Large intestine (tissue), 12 donors: ENCODE data around the gene TNRC18. TPM values are rescaled to one million over a fixed set of nuclear protein-coding genes. Genes with fewer than 3 reads are reported as not detected.
"Not testable (repeated sequence)": the region's sequence is repeated elsewhere in the genome, so short reads cannot be mapped to it uniquely, and the experiment has no call there.

ENCODE experiments used
- DNase-seq, 2 donors: peaks; one replicate each; pipeline versions ENCODE4 v3.0.0 to v3.0.0-alpha.2; 2013
- H3K27ac ChIP-seq: one replicate; pipeline ENCODE4 v1.5.1; 2013; ENCODE audit warnings: low read length
- H3K27me3 ChIP-seq: 2 replicates; pipeline ENCODE4 v1.6.1; 2013; ENCODE audit warnings: low read length; ENCODE audit not compliant: control insufficient read depth, insufficient read depth
- H3K36me3 ChIP-seq: 2 replicates; pipeline ENCODE4 v1.6.1; 2013; ENCODE audit warnings: low read length; ENCODE audit not compliant: control insufficient read depth, insufficient read depth
- H3K4me1 ChIP-seq: one replicate; pipeline ENCODE4 v1.6.1; 2013; ENCODE audit warnings: low read length; ENCODE audit not compliant: control insufficient read depth, insufficient read depth
- H3K4me3 ChIP-seq: one replicate; pipeline ENCODE4 v1.5.1; 2013; ENCODE audit warnings: low read length
- H3K9me3 ChIP-seq: one replicate; pipeline ENCODE4 v1.6.1; 2013; ENCODE audit warnings: mild to moderate bottlenecking, low read depth, low read length, moderate library complexity; ENCODE audit not compliant: control insufficient read depth
- WGBS: methylation state at CpG from one replicate; pipeline ENCODE4 v1.1.5; 2013; ENCODE audit warnings: low lambda C conversion rate; ENCODE audit not compliant: insufficient coverage; 5-methylcytosine and 5-hydroxymethylcytosine counted together
- long read RNA-seq, 11 donors: transcript quantifications; one replicate each; lab custom pipeline, GENCODE V29; 2026
- polyA plus RNA-seq: library from polyadenylated mRNA; unstranded; fragments of 120-200 nt; gene quantifications from one replicate; pipeline ENCODE4 v1.2.1, GENCODE V29; 2013

The TNRC18 gene
- polyA plus RNA-seq, result 78.4 TPM
- long read RNA-seq, donor 1, partial matches to known transcripts, result 0 of 3 reads
- long read RNA-seq, donor 1, other reads (novel, unspliced or antisense), result 0 of 3 reads
- long read RNA-seq, donor 2, result 0 reads
- long read RNA-seq, donor 3, partial matches to known transcripts, result 6 of 8 reads
- long read RNA-seq, donor 3, other reads (novel, unspliced or antisense), result 0 of 8 reads
- long read RNA-seq, donor 4, result 0 reads
- long read RNA-seq, donor 5, partial matches to known transcripts, result 0 of 1 reads
- long read RNA-seq, donor 5, other reads (novel, unspliced or antisense), result 0 of 1 reads
- long read RNA-seq, donor 6, partial matches to known transcripts, result 8 of 8 reads
- long read RNA-seq, donor 6, other reads (novel, unspliced or antisense), result 0 of 8 reads
- long read RNA-seq, donor 7, partial matches to known transcripts, result 12 of 14 reads
- long read RNA-seq, donor 7, other reads (novel, unspliced or antisense), result 0 of 14 reads
- long read RNA-seq, donor 8, partial matches to known transcripts, result 8 of 15 reads
- long read RNA-seq, donor 8, other reads (novel, unspliced or antisense), result 5 of 15 reads
- long read RNA-seq, donor 9, partial matches to known transcripts, result 12 of 12 reads
- long read RNA-seq, donor 9, other reads (novel, unspliced or antisense), result 0 of 12 reads
- long read RNA-seq, donor 10, partial matches to known transcripts, result 6 of 6 reads
- long read RNA-seq, donor 10, other reads (novel, unspliced or antisense), result 0 of 6 reads
- long read RNA-seq, donor 11, partial matches to known transcripts, result 0 of 1 reads
- long read RNA-seq, donor 11, other reads (novel, unspliced or antisense), result 0 of 1 reads

GRCh38 chr7:5423306-5423975 lies at the start of gene TNRC18:
TSS of gene TNRC18 (minus strand) at chr7:5423834. CDS start at chr7:5421246, 2,588 bp downstream.
- Histone ChIP-seq H3K36me3 (no peaks in the 10 kb centered on the region), H3K27me3 (no peaks in the 10 kb centered on the region), H3K4me3 (peak within 1 kb of the TSS; percentile 95), H3K27ac (peak within 1 kb of the TSS; percentile 99), H3K9me3 (peaks cover 3% of the 10 kb centered on the region), H3K4me1 (peaks cover 9% of the 10 kb centered on the region)
- no CpG with 5 or more reads among the region's 67 CpGs for WGBS
- no peak for DNase-seq

GRCh38 chr7:5472432-5473315 lies 49.0 kb upstream of the TNRC18 start:
- Histone ChIP-seq H3K27ac (no peak overlapping the region), H3K36me3 (no peaks in the 10 kb centered on the region), H3K9me3 (peaks cover 6% of the 10 kb centered on the region), H3K27me3 (no peaks in the 10 kb centered on the region), H3K4me1 (peaks cover under 1% of the 10 kb centered on the region), H3K4me3 (no peak overlapping the region)
- WGBS, result no CpG with 5 or more reads among the region's 20 CpGs
- no peak for DNase-seq

GRCh38 chr7:5471623-5472022 lies 48.0 kb upstream of the TNRC18 start:
- not testable (repeated sequence) for H3K9me3 ChIP-seq
- WGBS, result no CpG with 5 or more reads among the region's 14 CpGs

GRCh38 chr7:5470816-5471215 lies 47.2 kb upstream of the TNRC18 start:
- Histone ChIP-seq H3K27ac (no peak overlapping the region), H3K27me3 (no peaks in the 10 kb centered on the region), H3K9me3 (peaks cover 6% of the 10 kb centered on the region), H3K4me3 (no peak overlapping the region), H3K4me1 (no peaks in the 10 kb centered on the region), H3K36me3 (no peaks in the 10 kb centered on the region)
- DNase-seq, result no peak
- no CpG with 5 or more reads among the region's 22 CpGs for WGBS

More at GRCh38 chr7:5471623-5472022, 48.0 kb upstream of the TNRC18 start:
- H3K36me3 ChIP-seq, H3K27ac ChIP-seq, DNase-seq, H3K4me3 ChIP-seq, H3K4me1 ChIP-seq, H3K27me3 ChIP-seq: not testable (repeated sequence)

GRCh38 chr7:5470167-5470532 lies 46.5 kb upstream of the TNRC18 start:
- H3K4me3 ChIP-seq, result no peak overlapping the region
- H3K27ac ChIP-seq, result no peak overlapping the region
- no peaks in the 10 kb centered on the region for H3K27me3 ChIP-seq
- no CpG with 5 or more reads among the region's 15 CpGs for WGBS
- H3K9me3 ChIP-seq, result peaks cover 6% of the 10 kb centered on the region
- no peaks in the 10 kb centered on the region for H3K36me3 ChIP-seq
- no peaks in the 10 kb centered on the region for H3K4me1 ChIP-seq
- no peak for DNase-seq

- no peaks in the 10 kb centered on the region for H3K27me3 ChIP-seq
- H3K36me3 ChIP-seq, result no peaks in the 10 kb centered on the region
- no peak overlapping the region for H3K27ac ChIP-seq
- peaks cover 6% of the 10 kb centered on the region for H3K9me3 ChIP-seq
- no peak overlapping the region for H3K4me3 ChIP-seq
- no peak for DNase-seq
- 100% methylated on average over 4 of the region's 32 CpGs for WGBS
- H3K4me1 ChIP-seq, result no peaks in the 10 kb centered on the region
These were observed 45.9 kb upstream of the TNRC18 start for GRCh38 chr7:5469375-5470166.

- 80% methylated on average over 1 of the region's 9 CpGs for WGBS
- H3K4me1 ChIP-seq, result no peaks in the 10 kb centered on the region
These were observed 44.0 kb upstream of the TNRC18 start for GRCh38 chr7:5467645-5468044.

GRCh38 chr7:5466551-5466950 lies 42.9 kb upstream of the TNRC18 start:
- Histone ChIP-seq H3K9me3 (no peaks in the 10 kb centered on the region), H3K4me3 (no peak overlapping the region), H3K4me1 (no peaks in the 10 kb centered on the region), H3K27ac (no peak overlapping the region), H3K36me3 (no peaks in the 10 kb centered on the region), H3K27me3 (no peaks in the 10 kb centered on the region)
- DNase-seq, result no peak
- WGBS, result no CpG with 5 or more reads among the region's 14 CpGs

More at GRCh38 chr7:5467645-5468044, 44.0 kb upstream of the TNRC18 start:
- H3K27ac ChIP-seq, result no peak overlapping the region
- no peak for DNase-seq
- H3K4me3 ChIP-seq, result no peak overlapping the region
- peaks cover 6% of the 10 kb centered on the region for H3K9me3 ChIP-seq
- H3K27me3 ChIP-seq, result no peaks in the 10 kb centered on the region
- no peaks in the 10 kb centered on the region for H3K36me3 ChIP-seq

GRCh38 chr7:5463031-5463430 lies 39.4 kb upstream of the TNRC18 start:
- H3K9me3 ChIP-seq, result no peaks in the 10 kb centered on the region
- H3K4me1 ChIP-seq, result no peaks in the 10 kb centered on the region
- H3K4me3 ChIP-seq, result no peak overlapping the region
- DNase-seq, result no peak
- no peak overlapping the region for H3K27ac ChIP-seq
- no peaks in the 10 kb centered on the region for H3K36me3 ChIP-seq
- no peaks in the 10 kb centered on the region for H3K27me3 ChIP-seq
- no CpG with 5 or more reads among the region's 3 CpGs for WGBS
